AG04450 (cell line): ENCODE data around the gene PEX12. TPM values are rescaled to one million over a fixed set of nuclear protein-coding genes. Genes with fewer than 3 reads are reported as not detected.

Experiments
- CTCF ChIA-PET: fragments of 300-600, 350-600 bp; formaldehyde crosslinking; extraction: SDS; loops from one replicate; lab custom pipeline; 2022; ENCODE audit warnings: antibody characterized with exemption, inconsistent platforms; lab: Charles Lee
- POLR2A ChIA-PET: fragments of 350-600 bp; formaldehyde crosslinking; extraction: SDS; loops from one replicate; lab custom pipeline; 2021; ENCODE audit warnings: antibody characterized with exemption, inconsistent platforms; lab: Yijun Ruan, JAX
- DNase-seq: peaks from one replicate; pipeline ENCODE4 v3.0.0-alpha.2; 2011; ENCODE audit warnings: low read depth, low spot score
- H3K27ac ChIP-seq: one replicate; pipeline ENCODE4 v1.5.1; 2012; ENCODE audit warnings: low read depth, low read length, control low read depth
- H3K27me3 ChIP-seq: one replicate; pipeline ENCODE4 v1.6.0; 2012; ENCODE audit warnings: low read length; ENCODE audit not compliant: control insufficient read depth, insufficient read depth
- H3K4me3 ChIP-seq: 2 replicates; pipeline ENCODE4 v1.5.1; 2011; ENCODE audit warnings: mild to moderate bottlenecking, low read depth, low read length, control low read depth
- H3K9me3 ChIP-seq: 2 replicates; pipeline ENCODE4 v1.5.1; 2012; ENCODE audit warnings: low read length; ENCODE audit not compliant: control insufficient read depth, insufficient read depth
- polyA plus RNA-seq: library from polyadenylated mRNA; depleted of rRNA; stranded (reverse); fragments of >200 nt; gene quantifications from 2 replicates; pipeline ENCODE4 v1.2.3, GENCODE V29; 2011
- TF ChIP-seq, protein P1 (sequence below): IDR thresholded peaks from 2 replicates; pipeline ENCODE4 v1.5.1; 2011; ENCODE audit warnings: low read depth, low read length, control low read depth, inconsistent platforms

PEX12 gene
- polyA plus RNA-seq, 1 experiment = 10.2 TPM

- ChIA-PET POLR2A (no interaction called here), CTCF (no interaction called here)
- TF ChIP-seq, protein P1, sequence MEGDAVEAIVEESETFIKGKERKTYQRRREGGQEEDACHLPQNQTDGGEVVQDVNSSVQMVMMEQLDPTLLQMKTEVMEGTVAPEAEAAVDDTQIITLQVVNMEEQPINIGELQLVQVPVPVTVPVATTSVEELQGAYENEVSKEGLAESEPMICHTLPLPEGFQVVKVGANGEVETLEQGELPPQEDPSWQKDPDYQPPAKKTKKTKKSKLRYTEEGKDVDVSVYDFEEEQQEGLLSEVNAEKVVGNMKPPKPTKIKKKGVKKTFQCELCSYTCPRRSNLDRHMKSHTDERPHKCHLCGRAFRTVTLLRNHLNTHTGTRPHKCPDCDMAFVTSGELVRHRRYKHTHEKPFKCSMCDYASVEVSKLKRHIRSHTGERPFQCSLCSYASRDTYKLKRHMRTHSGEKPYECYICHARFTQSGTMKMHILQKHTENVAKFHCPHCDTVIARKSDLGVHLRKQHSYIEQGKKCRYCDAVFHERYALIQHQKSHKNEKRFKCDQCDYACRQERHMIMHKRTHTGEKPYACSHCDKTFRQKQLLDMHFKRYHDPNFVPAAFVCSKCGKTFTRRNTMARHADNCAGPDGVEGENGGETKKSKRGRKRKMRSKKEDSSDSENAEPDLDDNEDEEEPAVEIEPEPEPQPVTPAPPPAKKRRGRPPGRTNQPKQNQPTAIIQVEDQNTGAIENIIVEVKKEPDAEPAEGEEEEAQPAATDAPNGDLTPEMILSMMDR = no peak
- Histone ChIP-seq H3K4me3 (no peak overlapping the region), H3K27me3 (peaks cover 2% of the 10 kb centered on the region), H3K27ac (no peak overlapping the region), H3K9me3 (no peaks in the 10 kb centered on the region)
- no peak for DNase-seq
Measured at GRCh38 chr17:35584061-35584460, 5.7 kb upstream of the PEX12 start.

DNA sequence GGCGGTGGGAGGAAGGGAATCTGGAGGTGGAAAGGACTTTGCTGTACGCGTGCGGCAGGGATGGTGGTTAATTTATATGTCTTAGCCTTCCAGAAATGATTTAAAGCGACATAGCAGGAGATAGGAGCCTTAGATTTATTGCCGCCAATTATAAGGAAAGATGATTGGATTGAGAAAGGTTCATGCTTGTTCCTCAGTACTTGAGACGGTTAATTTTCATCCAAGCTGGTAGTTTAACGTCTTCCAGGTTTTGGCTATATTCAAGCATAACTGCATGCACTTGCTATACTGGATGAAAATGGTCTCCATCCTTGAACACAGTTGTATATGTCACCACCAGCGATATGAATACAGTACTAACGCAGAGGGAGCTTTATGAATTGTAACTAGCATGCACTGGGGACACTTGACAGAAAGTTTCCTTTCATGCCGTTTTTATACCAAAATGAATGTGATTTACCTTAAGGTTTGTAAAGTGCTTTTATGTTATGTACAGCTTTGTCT, 610 bp upstream of the PEX12 start:
- TF ChIP-seq, protein P1 = no peak
- no peak for DNase-seq
- CTCF ChIA-PET = interaction anchor here (0.6 to 2.2 kb wide), 8 partner anchors 23 to 438 kb away, joined by 3 to 10 read pairs (median 4); no protein-coding TSS in a partner anchor
- H3K27ac ChIP-seq = peak overlapping the region; percentile 74
- H3K27me3 ChIP-seq = no peaks in the 10 kb centered on the region
- H3K4me3 ChIP-seq = peak overlapping the region; percentile 81
- no peaks in the 10 kb centered on the region; the same call in 1 of the 2 replicates for H3K9me3 ChIP-seq
- POLR2A ChIA-PET = interaction anchor here (0.6 to 1.6 kb wide), 7 partner anchors 8 to 238 kb away, joined by 3 to 15 read pairs (median 5); partner anchors contain the start of genes AP2B1, SLFN11 and TAF15

DNA sequence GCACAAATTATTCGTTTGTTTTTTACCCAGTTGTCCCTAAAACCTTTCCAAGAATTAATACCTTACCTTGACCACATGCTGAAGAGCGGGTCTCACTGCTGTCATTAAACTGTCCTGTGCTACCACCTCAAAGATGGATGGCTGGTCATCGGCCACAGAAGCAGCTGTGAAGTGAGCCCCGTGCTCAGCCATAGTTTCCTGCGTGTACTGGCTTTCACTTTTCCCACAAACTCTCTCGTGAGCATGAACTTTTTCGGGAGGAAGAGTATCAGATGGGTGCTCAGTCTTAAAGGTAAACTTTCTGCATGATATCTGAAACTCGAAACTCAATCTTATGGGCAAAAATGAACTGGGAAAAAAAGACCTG, 558 bp downstream of the PEX12 start:
- H3K4me3 ChIP-seq = peak overlapping the region; percentile 81
- ChIA-PET CTCF (interaction anchor here (2.1 kb wide), 1 partner anchor 39 kb away, joined by 10 read pairs; no protein-coding TSS in a partner anchor), POLR2A (interaction anchor here (0.5 to 1.6 kb wide), 8 partner anchors 9 to 312 kb away, joined by 3 to 15 read pairs (median 5); partner anchors contain the start of genes AP2B1 and SLFN11)
- TF ChIP-seq, protein P1 = no peak
- no peak for DNase-seq
- no peaks in the 10 kb centered on the region; the same call in 1 of the 2 replicates for H3K9me3 ChIP-seq
- H3K27me3 ChIP-seq = no peaks in the 10 kb centered on the region
- peak overlapping the region; percentile 74 for H3K27ac ChIP-seq

- H3K4me3 ChIP-seq = no peak overlapping the region
- no peak for DNase-seq
- no peaks in the 10 kb centered on the region; the same call in 1 of the 2 replicates for H3K9me3 ChIP-seq
- H3K27ac ChIP-seq = no peak overlapping the region
- TF ChIP-seq, protein P1 = no peak
- no peaks in the 10 kb centered on the region for H3K27me3 ChIP-seq
- ChIA-PET CTCF (interaction anchor here (0.7 kb wide), 1 partner anchor 233 kb away, joined by 3 read pairs; no protein-coding TSS in a partner anchor), POLR2A (no interaction called here)
Measured at GRCh38 chr17:35575759-35576158, 2.6 kb downstream of the PEX12 start.

DNA sequence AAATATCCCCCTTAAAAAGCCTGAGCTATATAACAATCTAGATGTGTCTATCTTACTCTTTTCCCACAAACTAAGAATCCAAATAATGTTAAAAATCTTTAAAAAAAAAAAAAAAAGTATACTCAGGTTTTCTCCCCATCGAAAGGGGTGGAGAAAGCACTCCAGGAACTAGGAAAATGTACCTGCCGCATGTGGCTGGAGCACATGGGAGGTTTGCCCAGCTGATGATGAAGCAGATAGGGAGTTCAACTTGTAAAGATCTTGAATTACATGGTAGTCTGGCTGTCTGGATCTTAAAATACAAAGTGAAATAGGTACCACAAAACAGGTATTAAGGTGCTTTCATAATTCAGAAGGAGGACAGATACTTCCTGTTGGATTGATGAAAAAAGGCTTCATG, 9.0 kb downstream of the PEX12 start:
- POLR2A ChIA-PET = no interaction called here
- CTCF ChIA-PET = interaction anchor here (0.7 to 1.6 kb wide), 4 partner anchors 20 to 195 kb away, joined by 3 to 7 read pairs (median 3); no protein-coding TSS in a partner anchor
- Histone ChIP-seq H3K27me3 (peaks cover 6% of the 10 kb centered on the region), H3K4me3 (no peak overlapping the region), H3K9me3 (no peaks in the 10 kb centered on the region), H3K27ac (no peak overlapping the region)
- TF ChIP-seq, protein P1 = no peak
- DNase-seq = no peak
